NCI-H187 treated with DMSO at 0.1 percent for 48 hours (cell line): ENCODE data around the gene CTSZ.
"Not testable (repeated sequence)": the region's sequence is repeated elsewhere in the genome, so short reads cannot be mapped to it uniquely, and the experiment has no call there.

Source experiments
- DNase-seq: peaks from one replicate; lab custom pipeline; 2025; lab: John Stamatoyannopoulos, UW

The CTSZ gene

GRCh38 chr20:58978351-58979190 is 28.5 kb downstream of the CTSZ start:
- no peak for DNase-seq

GRCh38 chr20:58976061-58976730 is 30.9 kb downstream of the CTSZ start:
- no peak for DNase-seq

- DNase-seq, result no peak
These were observed 31.7 kb downstream of the CTSZ start for GRCh38 chr20:58975353-58975752.

GRCh38 chr20:58973866-58974265 is 33.2 kb downstream of the CTSZ start:
- DNase-seq, result no peak

- DNase-seq, result no peak
These were observed 33.9 kb downstream of the CTSZ start for GRCh38 chr20:58973179-58973578.

- DNase-seq, result no peak
These were observed 35.6 kb downstream of the CTSZ start for GRCh38 chr20:58971429-58971828.

- DNase-seq, result no peak
These were observed 36.9 kb downstream of the CTSZ start for GRCh38 chr20:58970146-58970545.

GRCh38 chr20:58969439-58969838 is 37.6 kb downstream of the CTSZ start:
- no peak for DNase-seq

- no peak for DNase-seq
These were observed 39.2 kb downstream of the CTSZ start for GRCh38 chr20:58967652-58968429.

- DNase-seq, result no peak
These were observed 41.6 kb downstream of the CTSZ start for GRCh38 chr20:58965270-58966064.

GRCh38 chr20:58963922-58964321 is 43.1 kb downstream of the CTSZ start:
- not testable (repeated sequence) for DNase-seq

GRCh38 chr20:58963060-58963584 is 43.9 kb downstream of the CTSZ start:
- DNase-seq, result no peak

GRCh38 chr20:58959652-58960051 is 47.4 kb downstream of the CTSZ start:
- DNase-seq, result no peak

- no peak for DNase-seq
These were observed 51.0 kb downstream of the CTSZ start for GRCh38 chr20:58956078-58956477.

- DNase-seq, result no peak
These were observed 54.0 kb downstream of the CTSZ start for GRCh38 chr20:58953050-58953449.

GRCh38 chr20:58950603-58951002 is 56.5 kb downstream of the CTSZ start:
- DNase-seq, result no peak

GRCh38 chr20:58947797-58948388 is 59.2 kb downstream of the CTSZ start:
- not testable (repeated sequence) for DNase-seq

GRCh38 chr20:58945965-58946631 is 61.0 kb downstream of the CTSZ start:
- DNase-seq, result no peak
